WTC11 (cell line): ENCODE data around the gene PAPOLA. TPM values are rescaled to one million over a fixed set of nuclear protein-coding genes. Genes with fewer than 3 reads are reported as not detected.
A peak's percentile ranks its signal among the peaks of the same experiment; 100 is the strongest.

ENCODE experiments used
- ATAC-seq: fragments of 200-7000 bp; cut with Tn5 transposase; 2 replicates; pipeline ENCODE4 v1.10.0; 2021; ENCODE audit warnings: mild to moderate bottlenecking, moderate library complexity
- CTCF ChIA-PET: fragments of 300-600 bp; sonication (Branson Sonifier 250); formaldehyde crosslinking; loops from one replicate; lab custom pipeline; 2021; ENCODE audit warnings: antibody characterized with exemption; lab: Charles Lee
- POLR2A ChIA-PET: fragments of 350-600 bp; sonication (Branson Sonifier 250); formaldehyde crosslinking; loops from one replicate; lab custom pipeline; 2021; ENCODE audit warnings: antibody characterized with exemption; lab: Charles Lee
- DNase-seq: peaks from one replicate; pipeline ENCODE4 v3.0.0; 2021; ENCODE audit warnings: low spot score
- H3K27ac Mint-ChIP-seq: 2 replicates; pipeline ENCODE4 v1.8.0; 2021; ENCODE audit warnings: mixed read lengths
- H3K27me3 Mint-ChIP-seq: 2 replicates; pipeline ENCODE4 v1.8.0; 2021; ENCODE audit warnings: low read depth, mild to moderate bottlenecking, moderate library complexity, mixed read lengths
- H3K36me3 Mint-ChIP-seq: 2 replicates; pipeline ENCODE4 v1.8.0; 2021; ENCODE audit warnings: mixed read lengths
- H3K4me1 Mint-ChIP-seq: 2 replicates; pipeline ENCODE4 v1.8.0; 2022; ENCODE audit warnings: mixed read lengths
- H3K4me3 Mint-ChIP-seq: 2 replicates; pipeline ENCODE4 v1.8.0; 2021; ENCODE audit warnings: mild to moderate bottlenecking, moderate library complexity, mixed read lengths
- H3K9me3 Mint-ChIP-seq: 2 replicates; pipeline ENCODE4 v1.8.0; 2021; ENCODE audit warnings: mixed read lengths
- CREB1 ChIP-seq: sonication (generic); formaldehyde crosslinking; IDR thresholded peaks from 2 replicates; pipeline ENCODE4 v1.8.0; 2023; ENCODE audit warnings: mild to moderate bottlenecking, missing genetic modification reagents
- E2F4 ChIP-seq: sonication (generic); formaldehyde crosslinking; IDR thresholded peaks from 2 replicates; pipeline ENCODE4 v1.8.1; 2022; ENCODE audit warnings: low read depth, mild to moderate bottlenecking, moderate library complexity, missing genetic modification reagents, borderline replicate concordance
- GABPB1 ChIP-seq: sonication (generic); formaldehyde crosslinking; IDR thresholded peaks from 2 replicates; pipeline ENCODE4 v1.8.1; 2023; ENCODE audit warnings: mild to moderate bottlenecking, missing genetic modification reagents
- HMGXB4 ChIP-seq: sonication (generic); formaldehyde crosslinking; IDR thresholded peaks from 2 replicates; pipeline ENCODE4 v1.8.1; 2023; ENCODE audit warnings: mild to moderate bottlenecking, moderate library complexity, missing genetic modification reagents
- NFE2L1 ChIP-seq: sonication (generic); formaldehyde crosslinking; IDR thresholded peaks from 2 replicates; pipeline ENCODE4 v1.8.1; 2023; ENCODE audit warnings: missing genetic modification reagents
- PREB ChIP-seq: sonication (generic); formaldehyde crosslinking; IDR thresholded peaks from 2 replicates; pipeline ENCODE4 v1.8.1; 2022; ENCODE audit warnings: mild to moderate bottlenecking, missing genetic modification reagents, moderate library complexity, borderline replicate concordance
- STAT6 ChIP-seq: sonication (generic); formaldehyde crosslinking; conservative IDR thresholded peaks from 2 replicates; pipeline ENCODE4 v1.8.1; 2023; ENCODE audit warnings: mild to moderate bottlenecking, low read depth, missing genetic modification reagents, moderate library complexity
- USF1 ChIP-seq: sonication (generic); formaldehyde crosslinking; IDR thresholded peaks from 2 replicates; pipeline ENCODE4 v1.8.0; 2022; ENCODE audit warnings: mild to moderate bottlenecking, missing genetic modification reagents
- USF2 ChIP-seq: sonication (generic); formaldehyde crosslinking; IDR thresholded peaks from 2 replicates; pipeline ENCODE4 v1.8.1; 2023; ENCODE audit warnings: mild to moderate bottlenecking, missing genetic modification reagents, moderate library complexity
- ZNF532 ChIP-seq: fragments of 250-450 bp; sonication (Bioruptor Pico); IDR thresholded peaks from 2 replicates; pipeline ENCODE4 v1.9.0; 2021; ENCODE audit warnings: mild to moderate bottlenecking, borderline replicate concordance
- total RNA-seq: library from RNA; stranded (reverse); gene quantifications from 3 replicates; pipeline ENCODE4 v1.2.3, GENCODE V29; 2021

Gene PAPOLA
- total RNA-seq, 1 experiment from 2014 or later = 210 TPM

GRCh38 chr14:96459851-96460250, 42.3 kb upstream of the PAPOLA start (continued):
- no peak for TF ChIP-seq STAT6
- TF ChIP-seq E2F4 = no peak
- no peak for TF ChIP-seq CREB1 (CRISPR knock-in tag)
- TF ChIP-seq ZNF532 = no peak
- no peak for TF ChIP-seq PREB (CRISPR knock-in tag)
- no peak for TF ChIP-seq NFE2L1
- no peak for TF ChIP-seq HMGXB4 (CRISPR knock-in tag)
- TF ChIP-seq USF1 (CRISPR knock-in tag) = no peak

- DNase-seq (no peak), ATAC-seq (peak; percentile 73)
- POLR2A ChIA-PET = no interaction called here
- peaks cover 4% of the 10 kb centered on the region; the same call in 1 of the 2 replicates for H3K36me3 Mint-ChIP-seq
- H3K4me3 Mint-ChIP-seq = no peak overlapping the region
- CTCF ChIA-PET = no interaction called here
- H3K27me3 Mint-ChIP-seq = no peaks in the 10 kb centered on the region
- TF ChIP-seq USF1 (CRISPR knock-in tag) (peak; percentile 47; the same call in 1 of the 2 replicates), GABPB1 (CRISPR knock-in tag) (no peak), USF2 (CRISPR knock-in tag) (peak; percentile 77)
- H3K4me1 Mint-ChIP-seq = peaks cover 13% of the 10 kb centered on the region
- no peaks in the 10 kb centered on the region; the same call in 1 of the 2 replicates for H3K9me3 Mint-ChIP-seq
- H3K27ac Mint-ChIP-seq = peak overlapping the region; percentile 75
Observed at GRCh38 chr14:96461950-96462798, 40.0 kb upstream of the PAPOLA start.
